H1 (cell line): ENCODE data around the gene PTGDS. TPM values are rescaled to one million over a fixed set of nuclear protein-coding genes. Genes with fewer than 3 reads are reported as not detected.

Source experiments
- EGR1 ChIP-seq: IDR thresholded peaks from 2 replicates; pipeline ENCODE4 v1.6.1; 2011; ENCODE audit warnings: low read depth, low read length, borderline replicate concordance
- GABPA ChIP-seq: IDR thresholded peaks from 2 replicates; pipeline ENCODE4 v1.6.1; 2011; ENCODE audit warnings: mild to moderate bottlenecking, low read length, moderate library complexity, borderline replicate concordance; ENCODE audit not compliant: insufficient read depth
- JUN ChIP-seq: IDR thresholded peaks from 2 replicates; pipeline ENCODE4 v1.6.1; 2011; ENCODE audit warnings: low read depth, mild to moderate bottlenecking, improper control_type of control experiment, low read length
- RXRA ChIP-seq: IDR thresholded peaks from 2 replicates; pipeline ENCODE4 v1.6.1; 2011; ENCODE audit warnings: low read depth, mild to moderate bottlenecking, low read length, moderate library complexity; ENCODE audit not compliant: insufficient read depth
- polyA plus RNA-seq, 7 experiments: library from polyadenylated mRNA; depleted of rRNA in 3 of 7; stranded (reverse) in 5 of 7; unstranded in 2 of 7; fragments of >200 nt in 5 of 7; fragments of 200-250 nt in 2 of 7; gene quantifications; 1 replicate in 5 of 7; 2 replicates in 1 of 7; 4 replicates in 1 of 7; pipeline versions ENCODE4 v1.2.1 to v1.2.3, GENCODE V29; 2011 to 2013; ENCODE audit warnings: missing spikeins in 2 of 7, mixed read lengths in 2 of 7
- total RNA-seq: library from RNA; stranded (reverse); fragmentation: NEBNext Ultra II Directional; extraction: Animal tissue kit (Norgen Biotek cat#: 25700); gene quantifications from 2 replicates; pipeline ENCODE4 v1.2.1, GENCODE V29; 2021
- TF ChIP-seq, protein P1 (sequence below): IDR thresholded peaks from 2 replicates; pipeline ENCODE4 v1.6.1; 2011; ENCODE audit warnings: low read depth, mild to moderate bottlenecking, low read length; ENCODE audit not compliant: insufficient read depth

Gene PTGDS
- total and polyA plus RNA-seq, 2 of the 8 experiments (the other 6 are each of a cell fraction or from before 2014, with no cell fraction given): 1.7 to 2.3 TPM

DNA sequence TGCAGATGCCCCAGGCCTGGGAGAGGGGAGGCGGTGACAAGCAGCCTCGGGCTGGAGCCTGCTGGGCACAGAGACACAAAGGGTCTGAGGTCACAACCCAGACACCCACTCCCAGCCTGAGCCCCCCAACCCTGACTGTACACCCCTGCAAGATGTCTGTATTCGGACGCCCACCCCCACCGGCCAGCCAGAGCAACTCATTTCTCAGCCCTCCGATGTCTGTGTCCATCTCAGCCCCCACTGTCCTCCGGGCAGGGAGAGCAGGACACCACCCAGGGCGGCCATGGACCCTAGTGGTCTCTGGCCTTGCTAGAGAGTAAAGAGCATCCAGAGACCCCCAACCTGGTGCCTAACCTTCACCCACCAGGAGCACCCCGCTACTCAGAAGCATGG, 21.4 kb upstream of the PTGDS start (continued):
- no peak for TF ChIP-seq JUN
- TF ChIP-seq GABPA: no peak
- TF ChIP-seq RXRA: no peak
- no peak for TF ChIP-seq EGR1
- TF ChIP-seq, protein P1, sequence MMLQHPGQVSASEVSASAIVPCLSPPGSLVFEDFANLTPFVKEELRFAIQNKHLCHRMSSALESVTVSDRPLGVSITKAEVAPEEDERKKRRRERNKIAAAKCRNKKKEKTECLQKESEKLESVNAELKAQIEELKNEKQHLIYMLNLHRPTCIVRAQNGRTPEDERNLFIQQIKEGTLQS: no peak
